DMS79 treated with DMSO at 0.1 percent for 48 hours (cell line): Measurements from ENCODE around the gene FHIT.

Experiments
- DNase-seq: peaks from one replicate; lab custom pipeline; 2025; lab: John Stamatoyannopoulos, UW

FHIT gene

GRCh38 chr3:60469481-60469880 is 781.8 kb downstream of the FHIT start:
- no peak for DNase-seq

GRCh38 chr3:60463685-60464084 is 787.6 kb downstream of the FHIT start:
- DNase-seq = no peak

- DNase-seq = no peak
Observed at GRCh38 chr3:60461267-60461666, 790.0 kb downstream of the FHIT start.

- DNase-seq = no peak
Observed at GRCh38 chr3:60456180-60456579, 795.1 kb downstream of the FHIT start.

GRCh38 chr3:60453326-60453725 is 797.9 kb downstream of the FHIT start:
- DNase-seq = no peak

- no peak for DNase-seq
Observed at GRCh38 chr3:60448696-60449095, 802.6 kb downstream of the FHIT start.

GRCh38 chr3:60445446-60445845 is 805.8 kb downstream of the FHIT start:
- no peak for DNase-seq

GRCh38 chr3:60444898-60445437 is 806.3 kb downstream of the FHIT start:
- no peak for DNase-seq

GRCh38 chr3:60440869-60441268 is 810.4 kb downstream of the FHIT start:
- DNase-seq = no peak

GRCh38 chr3:60435941-60436650 is 815.2 kb downstream of the FHIT start:
- no peak for DNase-seq

GRCh38 chr3:60434950-60435349 is 816.3 kb downstream of the FHIT start:
- DNase-seq = no peak

- no peak for DNase-seq
Observed at GRCh38 chr3:60434323-60434722, 816.9 kb downstream of the FHIT start.

GRCh38 chr3:60431599-60431958 is 819.7 kb downstream of the FHIT start:
- no peak for DNase-seq

GRCh38 chr3:60430205-60430604 is 821.0 kb downstream of the FHIT start:
- DNase-seq = no peak

- DNase-seq = no peak
Observed at GRCh38 chr3:60427109-60427508, 824.1 kb downstream of the FHIT start.

GRCh38 chr3:60424942-60425341 is 826.3 kb downstream of the FHIT start:
- no peak for DNase-seq

- no peak for DNase-seq
Observed at GRCh38 chr3:60424034-60424433, 827.2 kb downstream of the FHIT start.

- no peak for DNase-seq
Observed at GRCh38 chr3:60423556-60423955, 827.7 kb downstream of the FHIT start.

GRCh38 chr3:60421749-60422446 is 829.4 kb downstream of the FHIT start:
- DNase-seq = no peak

- DNase-seq = no peak
Observed at GRCh38 chr3:60417576-60417975, 833.7 kb downstream of the FHIT start.

GRCh38 chr3:60414011-60414410 is 837.2 kb downstream of the FHIT start:
- no peak for DNase-seq

- DNase-seq = no peak
Observed at GRCh38 chr3:60413551-60413950, 837.7 kb downstream of the FHIT start.

- DNase-seq = no peak
Observed at GRCh38 chr3:60403866-60404265, 847.4 kb downstream of the FHIT start.

- DNase-seq = no peak
Observed at GRCh38 chr3:60402931-60403330, 848.3 kb downstream of the FHIT start.
